Nephron progenitor cell (in vitro differentiated cells): ENCODE measurements around the gene HLA-DRB1.

Experiments used
- DNase-seq: peaks from one replicate; pipeline ENCODE4 v3.0.0; 2021
- H3K27ac Mint-ChIP-seq: 2 replicates; pipeline ENCODE4 v1.8.0; 2021; ENCODE audit warnings: mild to moderate bottlenecking, moderate library complexity, mixed read lengths
- H3K27me3 Mint-ChIP-seq: 2 replicates; pipeline ENCODE4 v1.8.0; 2021; ENCODE audit warnings: mild to moderate bottlenecking, low read depth, mixed read lengths; ENCODE audit not compliant: poor library complexity
- H3K36me3 Mint-ChIP-seq: 2 replicates; pipeline ENCODE4 v1.8.0; 2021; ENCODE audit warnings: low read depth, mixed read lengths
- H3K4me1 Mint-ChIP-seq: 2 replicates; pipeline ENCODE4 v1.8.0; 2021; ENCODE audit warnings: mixed read lengths
- H3K4me3 Mint-ChIP-seq: 2 replicates; pipeline ENCODE4 v1.8.0; 2021; ENCODE audit warnings: mild to moderate bottlenecking, moderate library complexity, mixed read lengths
- H3K9me3 Mint-ChIP-seq: 2 replicates; pipeline ENCODE4 v1.8.0; 2021; ENCODE audit warnings: mild to moderate bottlenecking, moderate library complexity, mixed read lengths
- CTCF ChIP-seq: fragments of 200-600 bp; sonication (generic); IDR thresholded peaks from 2 replicates; pipeline ENCODE4 v1.5.0; 2021; ENCODE audit warnings: antibody characterized with exemption

HLA-DRB1 gene

GRCh38 chr6:32559747-32560146, 29.9 kb downstream of the HLA-DRB1 start:
- Mint-ChIP-seq H3K4me1 (peaks cover 31% of the 10 kb centered on the region), H3K9me3 (peaks cover 5% of the 10 kb centered on the region), H3K27ac (no peak overlapping the region), H3K27me3 (peaks cover 7% of the 10 kb centered on the region), H3K4me3 (no peak overlapping the region), H3K36me3 (no peaks in the 10 kb centered on the region)
- TF ChIP-seq CTCF: no peak
- no peak for DNase-seq

GRCh38 chr6:32558426-32559057, 31.1 kb downstream of the HLA-DRB1 start:
- peaks cover 33% of the 10 kb centered on the region for H3K4me1 Mint-ChIP-seq
- no peaks in the 10 kb centered on the region for H3K36me3 Mint-ChIP-seq
- H3K27ac Mint-ChIP-seq: no peak overlapping the region
- no peak for DNase-seq
- H3K9me3 Mint-ChIP-seq: peaks cover 5% of the 10 kb centered on the region
- TF ChIP-seq CTCF: no peak
- no peak overlapping the region for H3K4me3 Mint-ChIP-seq
- peaks cover 7% of the 10 kb centered on the region for H3K27me3 Mint-ChIP-seq

GRCh38 chr6:32554116-32554965, 35.3 kb downstream of the HLA-DRB1 start:
- peak overlapping the region; percentile 91 for H3K27ac Mint-ChIP-seq
- TF ChIP-seq CTCF: no peak
- peak; percentile 34 for DNase-seq
- H3K4me3 Mint-ChIP-seq: no peak overlapping the region
- no peaks in the 10 kb centered on the region for H3K36me3 Mint-ChIP-seq
- peaks cover 34% of the 10 kb centered on the region for H3K4me1 Mint-ChIP-seq
- peaks cover 7% of the 10 kb centered on the region for H3K9me3 Mint-ChIP-seq
- peaks cover 14% of the 10 kb centered on the region for H3K27me3 Mint-ChIP-seq

- H3K27ac Mint-ChIP-seq: no peak overlapping the region
- H3K36me3 Mint-ChIP-seq: no peaks in the 10 kb centered on the region
- H3K9me3 Mint-ChIP-seq: peaks cover 10% of the 10 kb centered on the region
- H3K4me3 Mint-ChIP-seq: no peak overlapping the region
- H3K27me3 Mint-ChIP-seq: peaks cover 14% of the 10 kb centered on the region
- peaks cover 34% of the 10 kb centered on the region for H3K4me1 Mint-ChIP-seq
- no peak for DNase-seq
- TF ChIP-seq CTCF: no peak
Observed at GRCh38 chr6:32553037-32553742, 36.5 kb downstream of the HLA-DRB1 start.

GRCh38 chr6:32551410-32551809, 38.2 kb downstream of the HLA-DRB1 start:
- Mint-ChIP-seq H3K9me3 (peaks cover 10% of the 10 kb centered on the region), H3K36me3 (no peaks in the 10 kb centered on the region), H3K4me3 (no peak overlapping the region), H3K27me3 (peaks cover 8% of the 10 kb centered on the region), H3K4me1 (peaks cover 26% of the 10 kb centered on the region), H3K27ac (no peak overlapping the region)
- no peak for TF ChIP-seq CTCF
- DNase-seq: no peak
